BJ (cell line): ENCODE results near the gene DLG2. TPM values are rescaled to one million over a fixed set of nuclear protein-coding genes. Genes with fewer than 3 reads are reported as not detected.

Source experiments
- CTCF ChIA-PET: fragments of 350-600 bp; formaldehyde crosslinking; extraction: SDS; loops from one replicate; lab custom pipeline; 2021; ENCODE audit warnings: antibody characterized with exemption, inconsistent platforms; lab: Yijun Ruan, JAX
- POLR2A ChIA-PET: fragments of 300-600 bp; sonication (Branson Sonifier 250); formaldehyde crosslinking; extraction: SDS; loops from one replicate; lab custom pipeline; 2021; ENCODE audit warnings: antibody characterized with exemption; lab: Charles Lee
- DNase-seq: peaks from one replicate; pipeline ENCODE4 v3.0.0-alpha.2; 2011; ENCODE audit warnings: low read depth
- H3K27me3 ChIP-seq: 2 replicates; pipeline ENCODE4 v1.6.0; 2011; ENCODE audit warnings: low read length; ENCODE audit not compliant: control insufficient read depth, insufficient read depth
- H3K36me3 ChIP-seq: 2 replicates; pipeline ENCODE4 v1.5.1; 2011; ENCODE audit warnings: low read length; ENCODE audit not compliant: control insufficient read depth, insufficient read depth
- H3K4me3 ChIP-seq: 2 replicates; pipeline ENCODE4 v1.5.1; 2011; ENCODE audit warnings: low read depth, mild to moderate bottlenecking, control low read depth, low read length
- CTCF ChIP-seq: IDR thresholded peaks from 2 replicates; pipeline ENCODE4 v1.5.1; 2011; ENCODE audit warnings: low read depth, mild to moderate bottlenecking, control low read depth, inconsistent platforms, low read length, moderate library complexity; ENCODE audit not compliant: insufficient read depth
- polyA plus RNA-seq: library from polyadenylated mRNA; depleted of rRNA; stranded (reverse); fragments of >200 nt; gene quantifications from 2 replicates; pipeline ENCODE4 v1.2.3, GENCODE V29; 2011

Gene DLG2
- polyA plus RNA-seq, 1 experiment, result 0.28 TPM

- POLR2A ChIA-PET, result no interaction called here
- Histone ChIP-seq H3K36me3 (no peaks in the 10 kb centered on the region), H3K27me3 (no peaks in the 10 kb centered on the region), H3K4me3 (no peak overlapping the region)
- TF ChIP-seq CTCF, result no peak
- CTCF ChIA-PET, result interaction anchor here (0.9 to 2.1 kb wide), 4 partner anchors 28 to 198 kb away, joined by 3 to 5 read pairs (median 4); no protein-coding TSS in a partner anchor
- DNase-seq, result no peak
Measured at GRCh38 chr11:83522911-83523310, 2104.2 kb downstream of the DLG2 start.

- CTCF ChIA-PET, result interaction anchor here (0.5 to 2.1 kb wide), 7 partner anchors 8 to 199 kb away, joined by 3 to 5 read pairs (median 3); no protein-coding TSS in a partner anchor
- Histone ChIP-seq H3K27me3 (no peaks in the 10 kb centered on the region), H3K36me3 (no peaks in the 10 kb centered on the region), H3K4me3 (no peak overlapping the region)
- peak; percentile 48 for TF ChIP-seq CTCF
- POLR2A ChIA-PET, result no interaction called here
- no peak for DNase-seq
Measured at GRCh38 chr11:83521647-83522596, 2105.2 kb downstream of the DLG2 start.

GRCh38 chr11:83520849-83521248 is 2106.3 kb downstream of the DLG2 start:
- POLR2A ChIA-PET, result no interaction called here
- H3K4me3 ChIP-seq, result no peak overlapping the region
- no peak for TF ChIP-seq CTCF
- no peak for DNase-seq
- no peaks in the 10 kb centered on the region for H3K27me3 ChIP-seq
- H3K36me3 ChIP-seq, result no peaks in the 10 kb centered on the region
- CTCF ChIA-PET, result interaction anchor here (0.7 to 1.1 kb wide), 3 partner anchors 11 to 228 kb away, joined by 3 read pairs; no protein-coding TSS in a partner anchor

- CTCF ChIA-PET, result no interaction called here
- POLR2A ChIA-PET, result no interaction called here
- DNase-seq, result no peak
- Histone ChIP-seq H3K36me3 (no peaks in the 10 kb centered on the region), H3K4me3 (no peak overlapping the region), H3K27me3 (no peaks in the 10 kb centered on the region)
- no peak for TF ChIP-seq CTCF
Measured at GRCh38 chr11:83511646-83512045, 2115.5 kb downstream of the DLG2 start.
